Stimulated activated CD4-positive, alpha-beta T cell treated with anti-CD3 and anti-CD28 coated beads, TNF-alpha, amount 100 ng/mL, for 1 hour (primary cell): Measurements from ENCODE around the gene EXOC1L.
A peak's percentile ranks its signal among the peaks of the same experiment; 100 is the strongest.
"Not testable (repeated sequence)": the region's sequence is repeated elsewhere in the genome, so short reads cannot be mapped to it uniquely, and the experiment has no call there.

Experiments
- DNase-seq, 3 donors: peaks; one replicate each; pipeline ENCODE4 v3.0.0-alpha.2; 2020; ENCODE audit warnings: low read depth in 3 of 3, low spot score in 1 of 3

The EXOC1L gene

DNA sequence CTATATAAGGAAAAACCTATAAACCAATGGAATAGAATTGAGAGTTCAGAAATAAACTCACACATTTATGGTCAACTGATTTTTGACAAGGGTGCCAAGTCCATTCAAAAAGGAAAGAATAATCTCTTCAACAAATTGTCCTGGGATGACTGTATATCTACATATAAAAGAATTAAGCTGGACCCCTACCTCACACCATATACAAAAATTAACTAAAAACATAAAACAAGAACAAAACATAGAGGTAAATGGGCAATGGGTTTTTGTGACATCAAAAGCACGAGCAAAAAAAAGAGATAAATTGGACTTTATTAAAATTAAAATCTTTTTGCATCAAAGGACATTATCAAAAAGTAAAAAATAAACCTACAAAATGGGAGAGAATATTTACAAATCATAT is 18.3 kb downstream of the EXOC1L start:
- DNase-seq: no peak

DNA sequence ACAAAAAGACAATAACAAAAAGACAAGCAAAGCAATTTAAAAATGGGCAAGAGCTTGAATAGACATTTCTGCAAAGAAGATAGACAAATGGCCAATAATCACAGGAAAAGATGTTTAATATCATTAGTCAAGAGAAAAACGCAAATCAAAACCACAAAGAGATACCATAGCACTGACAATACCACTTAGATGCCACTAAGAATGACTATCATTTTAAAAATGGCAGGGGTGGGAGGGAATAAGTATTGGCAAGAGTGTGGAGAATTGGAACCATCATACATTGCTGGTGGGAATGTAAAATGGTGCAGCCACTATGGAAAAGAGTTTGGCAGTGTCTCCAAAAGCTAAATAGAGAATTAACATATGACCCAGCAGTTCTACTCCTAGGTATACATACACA is 18.8 kb downstream of the EXOC1L start:
- DNase-seq: no peak

DNA sequence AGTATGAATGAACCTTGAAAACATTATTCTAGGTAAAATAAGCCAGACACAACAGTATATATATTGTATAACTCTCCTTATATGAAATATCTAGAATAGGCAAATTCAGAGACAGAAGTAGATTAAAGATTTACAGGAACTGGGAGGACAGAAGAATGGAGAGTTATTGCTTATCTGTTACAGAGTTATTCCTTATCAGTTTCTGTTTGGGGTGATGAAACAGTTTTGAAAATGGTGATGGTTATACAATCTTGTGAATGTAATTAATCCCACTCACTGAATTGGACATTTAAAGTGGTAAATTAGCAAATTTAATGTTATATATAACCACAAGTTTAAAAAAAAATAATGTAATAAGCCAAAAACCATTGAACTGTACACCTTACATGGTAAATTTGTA is 19.4 kb downstream of the EXOC1L start:
- no peak for DNase-seq

DNA sequence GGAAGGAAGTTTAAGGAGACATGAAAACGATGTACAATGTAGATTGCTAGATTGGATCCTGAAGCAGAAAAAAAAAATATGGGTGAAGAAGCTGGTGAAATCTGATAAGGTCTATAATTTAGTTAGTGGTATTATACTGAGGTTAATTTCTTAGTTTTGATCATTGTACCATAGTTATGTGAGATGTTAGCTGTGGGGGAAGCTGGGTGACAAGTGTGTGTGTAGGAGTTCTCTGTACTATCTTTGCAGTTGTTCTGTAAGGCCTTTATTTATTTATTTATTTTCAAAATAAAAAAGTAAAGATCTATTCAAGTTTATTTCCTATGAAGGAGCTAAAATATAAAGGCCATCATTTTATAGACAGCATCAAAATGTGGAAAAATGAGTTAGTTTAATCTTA is 21.4 kb downstream of the EXOC1L start:
- no peak for DNase-seq

DNA sequence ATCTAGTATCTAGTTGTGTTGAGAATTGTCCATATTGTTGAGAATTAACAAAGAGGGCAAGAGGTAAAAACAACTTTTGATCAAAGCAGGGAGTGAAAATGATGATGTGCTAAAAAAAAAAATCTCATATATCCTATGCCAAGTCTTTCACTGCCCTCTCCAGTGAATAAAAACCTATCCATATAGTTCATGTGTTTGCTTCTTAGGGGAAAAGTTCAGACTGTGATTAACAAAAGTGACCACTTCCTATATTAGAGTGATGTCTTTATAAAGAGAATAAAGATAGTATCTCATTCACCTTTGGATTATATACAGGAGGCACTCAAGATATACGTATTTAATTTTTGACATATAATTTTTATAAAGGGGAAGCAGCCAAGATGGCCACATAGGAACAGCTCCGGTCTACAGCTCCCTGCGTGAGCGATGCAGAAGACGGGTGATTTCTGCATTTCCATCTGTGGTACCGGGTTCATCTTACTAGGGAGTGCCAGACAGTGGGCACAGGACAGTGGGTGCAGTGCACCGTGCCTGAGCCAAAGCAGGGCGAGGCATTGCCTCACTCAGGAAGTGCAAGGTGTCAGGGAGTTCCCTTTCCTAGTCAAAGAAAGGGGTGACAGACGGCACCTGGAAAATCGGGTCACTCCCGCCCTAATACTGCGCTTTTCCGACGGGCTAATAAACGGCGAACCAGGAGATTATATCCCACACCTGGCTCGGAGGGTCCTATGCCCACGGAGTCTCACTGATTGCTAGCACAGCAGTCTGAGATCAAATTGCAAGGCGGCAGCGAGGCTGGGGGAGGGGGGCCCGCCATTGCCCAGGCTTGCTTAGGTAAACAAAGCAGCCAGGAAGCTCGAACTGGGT is 22.0 kb downstream of the EXOC1L start:
- DNase-seq: not testable (repeated sequence)

DNA sequence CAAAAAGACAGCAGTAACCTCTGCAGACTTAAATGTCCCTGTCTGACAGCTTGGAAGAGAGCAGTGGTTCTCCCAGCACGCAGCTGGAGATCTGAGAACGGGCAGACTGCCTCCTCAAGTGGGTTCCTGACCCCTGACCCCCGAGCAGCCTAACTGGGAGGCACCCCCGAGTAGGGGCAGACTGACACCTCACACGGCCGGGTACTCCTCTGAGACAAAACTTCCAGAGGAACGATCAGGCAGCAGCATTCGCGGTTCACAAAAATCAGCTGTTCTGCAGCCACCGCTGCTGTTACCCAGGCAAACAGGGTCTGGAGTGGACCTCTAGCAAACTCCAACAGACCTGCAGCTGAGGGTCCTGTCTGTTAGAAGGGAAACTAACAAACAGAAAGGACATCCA is 22.7 kb downstream of the EXOC1L start:
- not testable (repeated sequence) for DNase-seq

DNA sequence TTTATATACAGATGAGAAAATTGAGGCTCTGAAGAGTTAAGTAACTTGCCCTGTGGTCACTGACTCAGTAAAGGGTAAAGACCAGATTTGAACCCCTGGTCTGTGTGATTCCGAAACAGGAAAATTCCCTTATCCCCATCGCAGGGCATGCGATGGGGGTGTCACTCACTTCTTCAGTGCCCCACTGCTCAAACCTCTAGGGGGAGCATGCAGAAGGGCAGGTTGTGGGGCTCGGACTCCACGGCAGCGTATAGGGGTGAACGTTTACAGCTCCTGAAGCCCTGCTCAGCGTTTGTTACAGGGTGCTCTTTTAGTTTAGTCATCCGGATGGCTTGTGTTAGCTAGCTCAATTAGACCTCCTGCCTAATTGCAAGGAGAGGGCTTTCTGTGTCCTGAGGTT is 30.1 kb downstream of the EXOC1L start:
- DNase-seq: no peak

DNA sequence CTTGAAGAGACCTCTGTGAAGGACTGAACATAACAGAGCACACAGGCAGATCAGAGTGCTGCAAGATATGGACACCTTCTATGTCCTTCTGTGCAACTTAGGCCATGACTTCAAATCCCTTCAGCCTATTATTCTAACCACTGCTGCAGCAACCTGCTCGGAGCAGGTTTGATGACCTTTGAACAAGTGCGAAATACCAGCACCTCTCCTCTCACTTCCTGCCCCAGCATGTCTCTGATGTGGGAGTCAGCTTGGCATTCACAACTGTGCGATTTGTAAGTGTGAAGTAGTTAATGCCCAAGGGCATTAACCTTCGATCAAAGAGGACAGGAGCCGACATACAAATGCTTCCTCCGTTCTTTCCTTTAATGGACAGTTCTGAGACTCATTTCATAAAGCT is 32.3 kb downstream of the EXOC1L start:
- no peak for DNase-seq

DNA sequence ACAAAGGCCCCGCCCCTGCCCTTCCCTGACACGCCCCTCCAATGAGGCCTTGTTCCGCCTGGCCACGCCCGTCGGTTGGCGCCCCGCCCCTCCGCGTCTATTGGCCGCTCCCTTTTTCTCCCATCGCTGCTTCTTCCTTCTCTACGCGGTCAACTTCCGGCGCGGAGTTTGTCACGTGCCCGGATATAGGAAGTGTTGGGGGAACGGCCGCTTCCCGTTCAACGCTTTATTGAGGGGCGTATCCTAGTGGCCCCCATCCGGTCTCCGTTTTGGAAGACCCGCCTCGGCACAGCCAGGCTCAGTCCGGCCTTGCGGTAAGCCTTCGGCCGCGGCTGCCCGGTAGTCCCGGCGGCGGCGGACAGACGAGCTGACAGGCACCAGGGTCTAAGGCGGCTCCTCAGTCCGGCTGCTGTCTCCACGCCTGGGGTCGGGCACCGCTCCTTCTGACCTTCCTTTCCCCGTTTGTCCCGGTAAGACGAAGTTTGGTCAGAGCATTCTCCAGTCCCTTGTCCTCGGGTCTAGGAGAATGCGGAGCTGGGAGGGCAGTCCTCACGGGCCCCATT is 34.0 kb downstream of the EXOC1L start, which contains the start of gene EXOC1:
TSS of gene EXOC1 (plus strand) at position 165 of the 563 bp plus-strand sequence. CDS start 4,676 bp downstream, outside the sequence.
- DNase-seq: peak; percentile 84 to 98 (median 92)

DNA sequence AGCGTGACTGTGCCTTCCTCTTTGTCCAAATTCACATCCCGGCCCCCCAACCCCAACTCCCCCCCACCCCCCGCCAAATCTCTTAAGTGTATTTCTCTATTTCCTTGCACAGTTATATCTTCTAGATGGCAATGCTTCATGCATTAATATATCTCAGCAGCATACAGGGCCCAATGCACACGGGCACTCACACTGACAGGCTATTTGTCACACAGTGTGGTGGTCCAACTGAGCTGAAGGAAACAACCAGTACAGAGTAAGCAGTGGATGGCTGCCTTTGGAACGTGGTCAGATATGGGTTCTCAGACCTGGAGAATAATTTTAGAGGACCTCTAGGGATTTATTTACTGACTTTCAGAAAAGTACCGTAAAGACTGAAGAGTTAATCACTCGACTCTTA is 34.5 kb downstream of the EXOC1L start:
- no peak for DNase-seq

DNA sequence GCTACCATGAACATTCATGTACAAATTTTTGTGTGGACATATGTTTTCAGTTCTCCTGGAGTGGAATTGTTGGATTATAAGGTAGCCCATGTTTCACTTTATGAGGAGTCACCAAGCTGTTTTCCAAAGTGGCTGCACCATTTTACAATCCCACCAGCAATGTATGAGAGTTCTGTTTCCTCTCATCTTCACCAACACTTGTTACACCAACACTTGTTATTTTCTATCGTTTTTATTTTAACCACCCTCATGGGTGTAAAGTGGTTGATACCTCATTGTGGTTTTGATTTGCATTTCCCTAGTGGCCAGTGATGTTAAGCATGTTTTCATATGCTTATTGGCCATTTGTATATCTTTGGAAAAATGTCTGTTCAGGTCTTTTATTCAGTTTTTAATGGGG is 38.0 kb downstream of the EXOC1L start:
- no peak for DNase-seq

DNA sequence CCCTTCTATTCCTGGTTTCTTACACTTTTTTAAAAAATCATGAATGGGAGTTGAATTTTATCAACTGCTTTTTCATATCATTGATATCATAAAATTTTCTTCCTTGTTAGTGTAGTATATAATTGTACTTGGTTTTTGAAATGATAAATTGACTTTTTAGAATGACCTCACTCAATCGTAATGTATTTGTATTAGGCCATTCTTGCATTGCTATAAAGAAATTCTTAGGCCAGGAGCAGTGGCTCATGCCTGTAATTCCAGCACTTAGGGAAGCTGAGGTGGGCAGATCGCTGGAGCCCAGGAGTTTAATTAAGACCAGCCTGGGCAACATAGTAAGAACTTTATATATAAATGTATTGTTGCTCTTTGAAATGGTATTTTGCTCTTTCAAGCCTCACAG is 40.1 kb downstream of the EXOC1L start:
- no peak for DNase-seq

DNA sequence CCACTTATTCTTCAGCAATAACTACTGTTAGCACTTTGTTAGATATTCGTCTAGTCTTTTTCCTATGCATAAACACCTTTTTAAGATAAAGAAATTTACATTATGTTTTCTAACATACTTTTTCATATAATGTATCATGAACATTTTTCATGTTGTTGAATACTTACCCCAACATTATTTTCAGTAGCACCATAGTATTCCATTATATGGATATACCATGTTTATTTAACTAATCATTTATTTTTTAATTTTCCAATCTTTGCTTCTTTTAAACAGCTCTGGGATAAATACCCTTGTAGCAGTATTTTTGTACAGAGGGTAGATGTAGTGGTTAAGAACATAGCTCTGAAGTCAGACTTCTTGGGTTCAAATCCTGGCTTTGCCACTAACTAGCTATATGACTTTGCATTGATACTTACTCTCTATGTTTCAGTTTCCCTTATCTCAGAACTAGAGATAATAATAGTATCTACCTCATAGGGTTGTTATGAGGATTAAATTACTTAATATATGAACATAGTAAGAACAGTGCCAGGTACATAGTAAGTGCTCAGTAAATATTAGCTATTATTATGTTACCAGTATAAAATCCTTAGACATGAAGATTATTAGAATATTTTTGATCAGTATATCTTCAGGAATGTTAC is 45.1 kb downstream of the EXOC1L start:
- DNase-seq: no peak

DNA sequence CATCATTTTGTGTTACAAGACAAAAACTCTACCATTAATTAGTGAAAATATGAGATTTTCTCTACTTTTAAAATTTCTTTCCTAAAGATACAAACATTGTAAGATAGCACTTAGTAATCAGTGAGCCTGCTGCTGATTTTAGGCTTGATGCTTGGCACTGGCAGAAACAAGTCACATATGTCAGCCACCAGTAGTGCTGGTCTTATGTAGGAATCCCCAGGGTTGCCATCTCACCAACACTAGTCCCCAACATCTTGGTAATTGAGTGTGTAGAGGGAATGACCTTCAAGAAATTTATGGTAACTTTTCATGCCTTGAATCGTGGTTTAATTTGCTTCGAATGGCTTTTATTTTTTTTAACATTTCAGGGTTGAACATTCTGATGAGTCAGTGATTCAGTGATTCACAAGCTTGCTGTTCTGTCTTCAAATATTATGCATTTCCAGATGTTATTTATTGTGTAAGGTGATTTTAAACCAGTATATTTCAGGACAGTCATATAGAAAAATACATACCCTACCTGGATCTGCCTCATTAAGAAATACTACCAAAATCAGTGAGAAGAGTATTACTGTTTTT is 45.7 kb downstream of the EXOC1L start:
- no peak for DNase-seq

DNA sequence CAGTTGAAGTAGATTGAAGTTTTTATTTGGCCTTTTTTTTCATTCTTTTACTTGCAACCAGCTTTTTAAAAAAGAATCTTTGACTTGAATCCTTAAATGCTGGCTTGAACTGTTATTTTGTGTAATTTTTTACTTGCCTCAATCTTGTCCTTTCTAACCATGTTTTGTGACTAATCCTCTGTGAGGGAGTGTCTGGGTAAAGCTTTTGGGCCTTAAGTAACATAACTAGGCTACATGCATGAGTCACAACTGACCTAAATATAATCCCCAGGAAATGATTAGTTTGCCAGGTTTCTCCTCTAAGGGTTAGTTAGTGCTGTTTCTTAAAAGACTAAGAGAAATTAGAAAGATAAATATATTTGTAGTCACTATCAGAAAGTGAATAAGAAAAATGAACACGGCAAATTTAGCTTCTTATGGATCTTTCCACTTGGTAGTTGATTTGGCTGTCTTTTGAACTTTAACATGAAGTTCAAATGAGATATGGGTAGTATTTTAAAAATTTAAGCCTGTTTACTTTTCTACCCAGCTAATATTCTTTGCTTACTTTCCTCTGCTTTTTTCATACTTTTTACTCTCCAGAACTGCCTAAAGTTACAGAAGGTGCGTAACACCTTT is 46.8 kb downstream of the EXOC1L start:
- no peak for DNase-seq

DNA sequence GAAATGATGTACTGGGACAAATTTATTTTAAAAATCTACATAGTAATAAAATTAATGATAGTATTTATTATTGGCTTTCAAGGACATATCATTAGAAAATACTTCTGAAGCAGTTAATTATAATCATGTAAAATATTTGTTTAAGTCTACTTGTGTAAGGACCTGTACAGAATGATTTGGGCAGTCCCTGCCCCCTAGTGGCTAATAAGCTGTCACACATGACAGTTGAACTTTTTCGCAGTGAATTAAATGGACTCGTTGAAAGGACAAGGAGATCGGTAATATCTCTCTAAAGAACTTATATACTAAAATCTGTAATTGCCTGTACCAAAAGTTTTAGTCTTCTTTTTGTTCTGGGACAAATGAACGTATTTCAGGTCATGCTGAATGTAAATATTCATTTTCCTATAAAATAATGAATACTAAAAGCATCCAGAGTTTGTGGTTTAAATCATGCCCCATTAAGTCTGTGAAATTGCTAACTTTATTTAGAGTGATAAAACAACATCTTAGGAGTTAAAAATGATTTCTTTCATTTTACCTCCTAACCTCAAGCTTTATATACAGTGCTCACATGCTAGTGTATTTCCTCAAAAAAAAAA is 47.5 kb downstream of the EXOC1L start:
- DNase-seq: no peak

DNA sequence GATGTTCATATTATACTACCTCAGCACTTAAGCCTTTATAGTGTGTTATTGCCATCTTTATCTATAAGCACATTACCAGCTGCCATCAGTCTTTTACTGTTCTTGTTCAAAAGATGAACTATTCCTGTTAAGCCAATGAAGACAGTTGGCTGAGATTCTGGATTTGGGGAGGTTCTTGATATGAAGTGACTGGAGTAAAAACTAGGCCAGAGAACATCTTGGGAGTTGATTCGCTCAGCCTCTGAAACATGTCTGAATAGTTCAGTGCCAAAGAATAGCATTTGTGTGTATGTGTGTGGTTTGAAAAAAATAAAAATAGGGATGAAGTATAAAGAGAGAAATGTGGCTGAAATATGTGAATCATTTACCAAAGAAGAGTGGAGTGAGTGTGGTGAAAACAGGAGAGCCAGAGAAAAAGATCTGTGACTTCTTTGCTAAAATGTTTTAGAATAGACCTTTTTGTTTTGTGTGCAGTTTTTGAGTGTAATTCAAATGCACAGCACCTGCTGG is 49.0 kb downstream of the EXOC1L start:
- DNase-seq: no peak

DNA sequence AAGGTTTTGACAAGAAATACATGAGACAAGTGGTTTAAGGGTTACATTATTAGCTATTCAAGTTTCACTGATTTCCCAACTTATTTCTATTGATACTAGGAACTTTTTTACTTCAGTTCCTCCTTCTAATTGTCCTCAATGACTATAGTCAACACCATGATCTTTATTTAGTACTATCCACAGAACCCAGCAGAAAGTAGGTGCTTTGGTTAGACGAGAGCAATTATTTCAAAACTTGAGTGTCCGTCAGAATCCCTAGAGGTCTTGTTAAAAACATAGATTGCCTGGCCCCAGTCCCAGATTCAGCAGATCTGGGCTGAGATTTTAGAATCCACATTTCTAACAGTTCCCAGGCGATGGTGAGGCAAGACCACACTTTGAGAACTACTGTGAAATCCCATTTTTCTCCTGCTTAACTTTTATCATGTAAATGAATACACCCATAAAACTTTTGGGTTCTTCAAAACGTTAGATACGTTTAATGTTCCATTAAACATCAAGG is 51.8 kb downstream of the EXOC1L start:
- no peak for DNase-seq

DNA sequence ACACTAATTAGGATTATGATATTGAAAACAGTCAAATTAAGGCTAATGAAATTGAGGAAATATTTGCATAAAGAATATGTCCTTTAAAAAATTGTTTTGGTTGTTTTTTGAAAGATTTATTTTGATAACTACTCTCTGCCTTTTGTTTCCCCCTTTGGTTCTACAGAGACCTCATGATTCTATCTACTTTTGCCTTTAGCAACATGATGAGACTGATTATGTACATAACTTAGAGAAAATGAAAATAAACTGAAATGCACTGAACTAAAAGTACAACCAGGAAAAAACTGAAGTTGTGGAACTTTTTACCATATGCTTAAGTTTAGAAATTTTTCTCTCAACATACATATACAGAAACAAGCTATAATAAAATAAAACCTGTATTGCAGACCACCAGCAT is 55.2 kb downstream of the EXOC1L start:
- DNase-seq: no peak

DNA sequence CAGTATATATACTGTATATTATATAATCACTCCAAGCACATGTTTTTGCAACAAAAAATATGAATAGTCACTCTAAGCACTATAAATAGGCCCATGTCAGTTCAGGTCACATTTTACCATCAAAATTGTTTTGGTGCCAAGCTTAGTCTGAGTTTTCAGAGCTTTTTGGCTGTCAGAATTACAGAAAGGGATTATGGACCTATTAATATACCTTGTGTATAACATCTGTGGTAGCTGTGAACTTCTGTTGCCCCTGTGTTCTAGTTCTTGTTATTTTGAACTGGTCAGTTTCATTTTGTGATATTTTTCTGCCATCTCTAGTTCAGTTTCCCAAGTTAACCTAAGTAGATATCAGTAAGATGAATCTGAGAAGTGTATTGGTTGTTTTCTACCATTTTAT is 56.8 kb downstream of the EXOC1L start:
- DNase-seq: no peak

DNA sequence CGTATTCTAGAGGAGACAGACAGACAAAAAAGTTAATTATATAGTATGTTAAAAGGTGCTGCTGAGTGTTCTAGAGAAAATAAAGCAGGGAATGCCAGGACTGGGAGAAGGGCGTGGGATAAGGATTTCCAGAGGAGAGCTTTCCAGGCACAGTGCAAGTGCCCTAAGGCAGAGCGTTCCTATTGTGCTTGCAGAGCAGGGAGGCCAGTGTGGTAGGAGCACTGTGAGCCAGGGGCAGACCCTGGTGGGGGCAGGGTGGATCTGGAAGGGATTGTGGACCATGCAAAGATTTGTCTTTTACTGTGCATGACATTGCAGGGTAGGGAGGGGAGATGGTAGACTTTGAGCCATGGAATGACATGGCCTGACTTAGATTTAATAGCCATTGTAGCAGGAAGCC is 59.6 kb downstream of the EXOC1L start:
- no peak for DNase-seq
